ENCODE results near the gene NUAK2. TPM values are rescaled to one million over a fixed set of nuclear protein-coding genes. Genes with fewer than 3 reads are reported as not detected.
A peak's percentile ranks its signal among the peaks of the same experiment; 100 is the strongest.

NUAK2 gene
- total and polyA plus RNA-seq, 4 donors = 4.2 to 14.1 (median 9.2) TPM

DNA sequence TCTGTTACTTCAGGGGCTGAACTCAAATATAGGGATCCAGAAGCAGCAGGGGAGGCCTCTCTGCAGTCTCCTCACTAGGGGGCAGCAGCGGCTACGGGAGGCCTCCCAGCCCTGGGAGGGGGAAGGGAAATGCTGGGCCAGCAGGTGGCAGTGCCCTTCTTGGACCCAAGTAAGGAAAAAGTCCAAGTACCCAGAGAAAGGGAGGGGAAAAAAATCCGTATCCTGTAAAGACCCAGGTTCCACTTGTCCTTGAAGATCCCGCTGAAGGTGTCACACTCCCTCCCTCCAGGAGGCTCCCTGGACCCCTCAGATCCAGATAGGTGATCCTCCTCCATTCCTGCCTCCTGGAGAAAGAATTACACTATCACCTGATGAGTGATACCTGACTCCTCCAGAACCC, 14.1 kb upstream of the NUAK2 start:
- H3K4me1 ChIP-seq (ENCODE audit: control insufficient read depth in 5 of 5, insufficient read depth in 5 of 5, low read length in 5 of 5) = no peaks in the 10 kb centered on the region
- TF ChIP-seq, protein P1, sequence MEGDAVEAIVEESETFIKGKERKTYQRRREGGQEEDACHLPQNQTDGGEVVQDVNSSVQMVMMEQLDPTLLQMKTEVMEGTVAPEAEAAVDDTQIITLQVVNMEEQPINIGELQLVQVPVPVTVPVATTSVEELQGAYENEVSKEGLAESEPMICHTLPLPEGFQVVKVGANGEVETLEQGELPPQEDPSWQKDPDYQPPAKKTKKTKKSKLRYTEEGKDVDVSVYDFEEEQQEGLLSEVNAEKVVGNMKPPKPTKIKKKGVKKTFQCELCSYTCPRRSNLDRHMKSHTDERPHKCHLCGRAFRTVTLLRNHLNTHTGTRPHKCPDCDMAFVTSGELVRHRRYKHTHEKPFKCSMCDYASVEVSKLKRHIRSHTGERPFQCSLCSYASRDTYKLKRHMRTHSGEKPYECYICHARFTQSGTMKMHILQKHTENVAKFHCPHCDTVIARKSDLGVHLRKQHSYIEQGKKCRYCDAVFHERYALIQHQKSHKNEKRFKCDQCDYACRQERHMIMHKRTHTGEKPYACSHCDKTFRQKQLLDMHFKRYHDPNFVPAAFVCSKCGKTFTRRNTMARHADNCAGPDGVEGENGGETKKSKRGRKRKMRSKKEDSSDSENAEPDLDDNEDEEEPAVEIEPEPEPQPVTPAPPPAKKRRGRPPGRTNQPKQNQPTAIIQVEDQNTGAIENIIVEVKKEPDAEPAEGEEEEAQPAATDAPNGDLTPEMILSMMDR (IDR thresholded peaks at IDR 0.05; ENCODE audit: control extremely low read depth, extremely low read depth) = peak; percentile 94
- H3K4me3 ChIP-seq = no peak overlapping the region
- H3K9ac ChIP-seq (ENCODE audit: insufficient read depth in 1 of 2, low read length in 2 of 2) = no peak overlapping the region
- no peaks in the 10 kb centered on the region for H3K27me3 ChIP-seq (ENCODE audit: control insufficient read depth in 3 of 3, insufficient read depth in 3 of 3, low read length in 2 of 3)
- H3K36me3 ChIP-seq (ENCODE audit: control insufficient read depth in 4 of 4, insufficient read depth in 4 of 4, low read length in 4 of 4) = no peaks in the 10 kb centered on the region
- H3K9me3 ChIP-seq (ENCODE audit: control insufficient read depth in 4 of 4, insufficient read depth in 3 of 4, low read length in 3 of 4) = no peaks in the 10 kb centered on the region
- 6 to 9% methylated on average over 4 of the region's 4 CpGs for WGBS, 2 donors
- H3K27ac ChIP-seq (ENCODE audit: low read depth in 1 of 2, low read length in 1 of 2) = no peak overlapping the region
- ATAC-seq (ENCODE audit: insufficient read depth, low FRiP score) = peak; percentile 84
- DNase-seq = peak; percentile 77 to 82 (median 81)

DNA sequence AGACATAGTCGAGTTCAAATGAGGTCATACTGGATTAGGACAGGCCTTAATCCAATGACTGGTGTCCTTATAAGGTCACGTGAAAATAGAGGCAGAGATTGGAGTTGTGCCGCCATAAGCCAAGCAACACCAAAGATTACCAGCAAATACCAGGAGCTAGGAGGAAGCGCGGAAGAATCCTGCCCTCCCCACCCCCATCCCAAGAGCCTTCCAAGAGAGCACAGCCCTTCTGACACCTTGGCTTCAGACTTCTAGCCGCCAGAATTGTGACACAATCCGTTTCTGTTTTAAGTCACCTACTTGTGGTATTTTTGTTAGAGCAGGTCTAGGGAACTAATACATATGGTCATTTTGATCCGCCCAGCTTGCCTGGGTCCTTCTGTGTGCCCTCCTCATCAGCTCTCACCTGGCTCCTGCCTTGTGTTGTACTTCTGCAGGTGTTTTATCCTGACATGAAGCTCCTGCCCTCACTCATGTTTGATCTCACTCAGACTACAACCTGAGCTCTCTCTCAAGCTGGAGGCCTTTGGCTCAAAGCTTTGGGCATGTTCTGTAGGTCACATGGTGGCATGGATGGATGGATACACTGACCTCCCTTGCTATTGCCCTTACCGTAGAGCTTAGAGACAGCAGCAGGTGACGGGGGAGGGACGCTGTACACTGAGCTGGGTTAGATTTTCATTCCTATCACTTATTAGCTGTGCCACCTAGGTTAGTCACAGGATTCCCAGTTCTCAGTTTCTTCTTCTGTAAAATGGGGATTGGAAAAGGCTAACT, 10.7 kb upstream of the NUAK2 start:
- Histone ChIP-seq H3K36me3 (ENCODE audit: control insufficient read depth in 4 of 4, insufficient read depth in 4 of 4, low read length in 4 of 4) (no peaks in the 10 kb centered on the region), H3K9ac (ENCODE audit: insufficient read depth in 1 of 2, low read length in 2 of 2) (no peak overlapping the region), H3K9me3 (ENCODE audit: control insufficient read depth in 4 of 4, insufficient read depth in 3 of 4, low read length in 3 of 4) (no peaks in the 10 kb centered on the region), H3K4me1 (ENCODE audit: control insufficient read depth in 5 of 5, insufficient read depth in 5 of 5, low read length in 5 of 5) (no peaks in the 10 kb centered on the region), H3K4me3 (no peak overlapping the region), H3K27me3 (ENCODE audit: control insufficient read depth in 3 of 3, insufficient read depth in 3 of 3, low read length in 2 of 3) (peaks cover 0 to 1% (median 0%) of the 10 kb centered on the region in 3 donors), H3K27ac (ENCODE audit: low read depth in 1 of 2, low read length in 1 of 2) (no peak overlapping the region)
- DNase-seq (no peak), ATAC-seq (ENCODE audit: insufficient read depth, low FRiP score) (no peak)
- 86 to 89% methylated on average over 11 of the region's 11 CpGs for WGBS, 2 donors
- TF ChIP-seq, protein P1 (IDR thresholded peaks at IDR 0.05; ENCODE audit: control extremely low read depth, extremely low read depth) = no peak

DNA sequence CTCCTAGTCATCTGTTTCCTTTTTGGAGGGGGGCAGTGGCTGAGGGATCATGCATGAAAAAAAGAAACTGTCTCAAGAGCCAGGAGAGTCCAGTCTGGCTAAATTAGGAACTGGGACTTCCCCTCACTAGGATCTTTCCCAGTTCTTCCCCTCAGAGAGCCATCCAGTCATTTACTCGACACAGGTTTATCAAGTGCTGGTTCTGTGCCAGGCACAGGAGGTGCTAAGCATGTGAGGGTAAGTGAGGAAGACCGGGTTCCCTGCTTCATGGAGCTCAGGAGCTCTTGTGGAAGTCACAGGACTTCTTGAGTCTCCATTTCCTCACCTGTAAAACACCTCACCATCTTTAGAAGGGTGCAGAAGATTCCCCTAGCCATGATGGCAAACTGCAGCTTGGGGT, 8.6 kb upstream of the NUAK2 start:
- Histone ChIP-seq H3K27ac (ENCODE audit: low read depth in 1 of 2, low read length in 1 of 2) (no peak overlapping the region), H3K9me3 (ENCODE audit: control insufficient read depth in 4 of 4, insufficient read depth in 3 of 4, low read length in 3 of 4) (no peaks in the 10 kb centered on the region), H3K4me3 (no peak overlapping the region), H3K9ac (ENCODE audit: insufficient read depth in 1 of 2, low read length in 2 of 2) (no peak overlapping the region), H3K36me3 (ENCODE audit: control insufficient read depth in 4 of 4, insufficient read depth in 4 of 4, low read length in 4 of 4) (no peaks in the 10 kb centered on the region), H3K27me3 (ENCODE audit: control insufficient read depth in 3 of 3, insufficient read depth in 3 of 3, low read length in 2 of 3) (peaks cover 0 to 5% (median 0%) of the 10 kb centered on the region in 3 donors), H3K4me1 (ENCODE audit: control insufficient read depth in 5 of 5, insufficient read depth in 5 of 5, low read length in 5 of 5) (no peaks in the 10 kb centered on the region)
- WGBS, 2 donors = 42 to 73% methylated on average over 2 of the region's 2 CpGs
- no peak for DNase-seq
- TF ChIP-seq, protein P1 (IDR thresholded peaks at IDR 0.05; ENCODE audit: control extremely low read depth, extremely low read depth) = no peak
- no peak for ATAC-seq (ENCODE audit: insufficient read depth, low FRiP score)
